B cell (primary cell): ENCODE measurements around the gene SLC43A2. TPM values are rescaled to one million over a fixed set of nuclear protein-coding genes. Genes with fewer than 3 reads are reported as not detected.

Experiments used
- ATAC-seq: fragments of 200-7000 bp; cut with Tn5 transposase; one replicate; pipeline ENCODE4 v1.10.0; 2021; ENCODE audit warnings: low read depth, mild to moderate bottlenecking, moderate number of reproducible peaks, moderate library complexity
- CTCF ChIA-PET: fragments of 350-600 bp; sonication (Branson Sonifier 250); formaldehyde crosslinking; loops from one replicate; lab custom pipeline; 2021; ENCODE audit warnings: antibody characterized with exemption, inconsistent platforms; lab: Charles Lee
- POLR2A ChIA-PET: fragments of 350-600 bp; sonication (Branson Sonifier 250); formaldehyde crosslinking; loops from one replicate; lab custom pipeline; 2021; ENCODE audit warnings: antibody characterized with exemption; lab: Charles Lee
- DNase-seq: peaks from one replicate; pipeline ENCODE4 v3.0.0; 2013
- H2AFZ ChIP-seq: 2 replicates; pipeline ENCODE4 v1.6.1; 2012; ENCODE audit warnings: mild to moderate bottlenecking, low read depth, low read length; ENCODE audit not compliant: insufficient read depth, poor library complexity, severe bottlenecking
- H3K27ac ChIP-seq, 2 donors: 1 replicate in 1 of 2; 2 replicates in 1 of 2; pipeline ENCODE4 v1.5.1; 2012 to 2013; ENCODE audit warnings: low read length in 2 of 2, mild to moderate bottlenecking in 2 of 2, moderate library complexity in 1 of 2
- H3K27me3 ChIP-seq, 4 experiments: fragments of 200-600 bp in 1 of 4; sonication (generic) in 1 of 4; replicated peaks in 1 of 4; 1 replicate in 2 of 4; 2 replicates in 2 of 4; pipeline versions ENCODE4 v1.6.1 to v1.7.0; 2013 to 2016; ENCODE audit warnings: low read length in 3 of 4, mild to moderate bottlenecking in 2 of 4, mixed read lengths in 1 of 4, moderate library complexity in 1 of 4; ENCODE audit not compliant: insufficient read depth in 4 of 4, control insufficient read depth in 3 of 4; ENCODE audit errors: control extremely low read depth in 1 of 4
- H3K36me3 ChIP-seq, 2 experiments: replicated peaks in 1 of 2; 1 replicate in 1 of 2; 2 replicates in 1 of 2; pipeline versions ENCODE4 v1.6.1 to v1.7.1; 2013; ENCODE audit warnings: low read length in 1 of 2; ENCODE audit not compliant: insufficient read depth in 2 of 2, control insufficient read depth in 1 of 2; ENCODE audit errors: control extremely low read depth in 1 of 2, extremely low read depth in 1 of 2
- H3K4me1 ChIP-seq, 2 donors: fragments of 200-600 bp in 1 of 2; sonication (generic) in 1 of 2; 1 replicate in 1 of 2; 2 replicates in 1 of 2; pipeline versions ENCODE4 v1.5.1 to v1.6.1; 2013 to 2017; ENCODE audit warnings: low read length in 2 of 2; ENCODE audit not compliant: control insufficient read depth in 2 of 2, insufficient read depth in 2 of 2
- H3K4me2 ChIP-seq: replicated peaks from 2 replicates; pipeline ENCODE3; 2012; ENCODE audit warnings: mild to moderate bottlenecking, low read depth, low read length; ENCODE audit not compliant: poor library complexity, severe bottlenecking
- H3K4me3 ChIP-seq, 5 experiments: fragments of 200-600 bp in 1 of 5; sonication (generic) in 1 of 5; 1 replicate in 3 of 5; 2 replicates in 2 of 5; pipeline versions ENCODE4 v1.5.1 to v1.7.0; 2011 to 2016; ENCODE audit warnings: low read length in 4 of 5, mild to moderate bottlenecking in 4 of 5, low read depth in 2 of 5, control low read depth in 1 of 5, moderate library complexity in 1 of 5; ENCODE audit not compliant: insufficient read depth in 1 of 5; ENCODE audit errors: control extremely low read depth in 1 of 5, extremely low read depth in 1 of 5
- H3K79me2 ChIP-seq: fragments of 200-600 bp; sonication (generic); one replicate; pipeline ENCODE4 v1.6.0; 2016; ENCODE audit warnings: low read length; ENCODE audit not compliant: control insufficient read depth, insufficient read depth
- H3K9ac ChIP-seq: fragments of 200-600 bp; sonication (generic); 2 replicates; pipeline ENCODE4 v1.6.1; 2017; ENCODE audit warnings: mild to moderate bottlenecking, low read length, moderate library complexity
- H3K9me3 ChIP-seq, 3 donors: one replicate each; pipeline versions ENCODE4 v1.6.1 to v1.7.1; 2013; ENCODE audit warnings: low read length in 2 of 3; ENCODE audit not compliant: control insufficient read depth in 2 of 3, insufficient read depth in 1 of 3; ENCODE audit errors: control extremely low read depth in 1 of 3
- H4K20me1 ChIP-seq: 2 replicates; pipeline ENCODE4 v1.6.0; 2012; ENCODE audit warnings: mild to moderate bottlenecking, low read length; ENCODE audit not compliant: insufficient read depth, control insufficient read depth, poor library complexity, severe bottlenecking
- H3K27ac Mint-ChIP-seq: one replicate; pipeline ENCODE4 v1.8.0; 2021; ENCODE audit warnings: mixed read lengths
- H3K27me3 Mint-ChIP-seq: one replicate; pipeline ENCODE4 v1.8.0; 2021; ENCODE audit warnings: mixed read lengths
- H3K4me1 Mint-ChIP-seq: one replicate; pipeline ENCODE4 v1.8.0; 2021; ENCODE audit warnings: mixed read lengths
- H3K4me3 Mint-ChIP-seq: one replicate; pipeline ENCODE4 v1.8.0; 2021; ENCODE audit warnings: mixed read lengths
- H3K9me3 Mint-ChIP-seq: one replicate; pipeline ENCODE4 v1.8.0; 2022; ENCODE audit warnings: mixed read lengths; ENCODE audit not compliant: insufficient read depth
- CTCF ChIP-seq: fragments of 200-600 bp; IDR thresholded peaks from one replicate; pipeline ENCODE4 v1.8.0; 2022; ENCODE audit warnings: antibody characterized with exemption, mild to moderate bottlenecking
- EZH2 ChIP-seq: IDR thresholded peaks from 2 replicates; pipeline ENCODE4 v1.6.1; 2012; ENCODE audit warnings: borderline replicate concordance, low read depth, mild to moderate bottlenecking, moderate library complexity, low read length; ENCODE audit not compliant: insufficient read depth, poor library complexity, severe bottlenecking
- WGBS: methylation state at CpG from one replicate; pipeline ENCODE4 v1.1.5; 2013; ENCODE audit warnings: missing lambda C conversion rate; ENCODE audit not compliant: insufficient coverage; 5-methylcytosine and 5-hydroxymethylcytosine counted together
- intact Hi-C: fragments of 100-400 bp; cut with micrococcal nuclease; formaldehyde crosslinking; loops from one replicate; pipeline ENCODE4 v1.10.0; 2022
- polyA plus RNA-seq: library from polyadenylated mRNA; depleted of rRNA; stranded (reverse); fragments of >200 nt; gene quantifications from 2 replicates; pipeline ENCODE4 v1.2.3, GENCODE V29; 2012
- total RNA-seq, 2 donors: library from RNA; stranded (reverse); fragments of 120-200 nt in 1 of 2; gene quantifications; 1 replicate in 1 of 2; 2 replicates in 1 of 2; pipeline versions ENCODE4 v1.2.3 to v1.2.4, GENCODE V29; 2013 to 2022

SLC43A2 gene
- total and polyA plus RNA-seq, 2 donors (not counting 1 experiment from before 2014, with no cell fraction given), result 26.2 to 204 TPM

- DNase-seq (no peak), ATAC-seq (no peak)
- CTCF ChIA-PET, result interaction anchor here (0.6 to 3.1 kb wide), 4 partner anchors 19 to 36 kb away, joined by 4 to 10 read pairs (median 6); no protein-coding TSS in a partner anchor
- peaks cover 0 to 23% of the 10 kb centered on the region in 2 experiments for H3K36me3 ChIP-seq
- H3K4me1 ChIP-seq, result peaks cover 24 to 37% of the 10 kb centered on the region in 2 donors
- Mint-ChIP-seq H3K4me3 (peak overlapping the region; percentile 91), H3K27ac (peak overlapping the region; percentile 97), H3K27me3 (no peaks in the 10 kb centered on the region), H3K9me3 (no peaks in the 10 kb centered on the region), H3K4me1 (peaks cover 31% of the 10 kb centered on the region)
- no peaks in the 10 kb centered on the region for H3K9me3 ChIP-seq
- H2AFZ ChIP-seq, result no peak overlapping the region
- H3K27me3 ChIP-seq, result no peaks in the 10 kb centered on the region
- peak overlapping the region; percentile 44 for H3K9ac ChIP-seq
- POLR2A ChIA-PET, result interaction anchor here (0.5 to 4.6 kb wide), 6 partner anchors 9 to 56 kb away, joined by 3 to 67 read pairs (median 6); partner anchors contain the start of genes RILP and SLC43A2
- peak overlapping the region; percentile 69 for H3K4me2 ChIP-seq
- peaks cover 10% of the 10 kb centered on the region for H4K20me1 ChIP-seq
- H3K4me3 ChIP-seq, result peak overlapping the region in 2 of 5 experiments; percentile 19 to 35
- TF ChIP-seq CTCF, result no peak
- no peak for TF ChIP-seq EZH2
- whole genome bisulfite sequencing, result no CpG with 5 or more reads among the region's 5 CpGs
- H3K79me2 ChIP-seq, result peaks cover 13% of the 10 kb centered on the region
- H3K27ac ChIP-seq, result peak overlapping the region; percentile 72 to 84
- intact Hi-C loops, result loop anchor here (1.0 to 2.0 kb wide), 5 partner anchors 14 to 365 kb away; partner anchors contain the start of gene SLC43A2
Observed at GRCh38 chr17:1593630-1593931, 35.1 kb downstream of the SLC43A2 start.
